AG08396 (cell line): ENCODE measurements around the gene IAPP.
"Not testable (repeated sequence)": the region's sequence is repeated elsewhere in the genome, so short reads cannot be mapped to it uniquely, and the experiment has no call there.

Experiments used
- DNase-seq: peaks from one replicate; pipeline ENCODE4 v3.0.0; 2012; ENCODE audit warnings: low spot score, mixed read lengths

The IAPP gene

DNA sequence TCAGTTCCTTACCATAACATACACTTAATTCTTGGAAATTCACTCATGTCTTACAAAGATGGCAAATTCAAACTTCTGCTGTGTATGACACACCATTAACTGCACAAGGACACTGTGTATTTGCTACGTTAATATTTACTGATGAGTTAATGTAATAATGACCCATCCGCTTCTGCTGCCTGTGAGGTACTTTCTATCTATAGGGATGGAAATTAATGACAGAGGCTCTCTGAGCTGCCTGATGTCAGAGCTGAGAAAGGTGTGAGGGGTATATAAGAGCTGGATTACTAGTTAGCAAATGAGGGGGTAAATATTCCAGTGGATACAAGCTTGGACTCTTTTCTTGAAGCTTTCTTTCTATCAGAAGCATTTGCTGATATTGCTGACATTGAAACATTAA, at the start of gene IAPP:
Gene IAPP (plus strand): TSS at position 301 of the 400 bp plus-strand sequence. CDS start 450 bp downstream, outside the sequence.
- no peak for DNase-seq

GRCh38 chr12:21323736-21324135, 49.0 kb upstream of the IAPP start:
- DNase-seq = no peak

DNA sequence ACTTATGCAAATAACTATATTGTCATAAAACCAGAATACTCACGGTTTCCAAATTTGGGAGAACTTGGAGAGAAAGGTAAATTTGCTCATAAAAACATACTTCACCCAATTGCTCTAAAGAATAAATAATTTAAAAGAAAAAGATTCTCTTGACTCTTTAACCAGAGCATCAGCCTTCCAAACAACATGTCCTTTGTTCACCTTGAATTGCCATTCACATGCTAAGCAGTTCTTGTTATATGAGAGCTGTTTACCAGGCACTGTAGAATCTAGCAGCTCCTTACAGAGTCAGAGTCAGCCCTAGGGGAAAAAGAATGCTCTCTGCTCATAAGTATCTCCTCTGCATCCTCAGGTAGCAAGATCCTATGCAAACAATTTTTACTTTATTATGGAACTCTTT, 48.2 kb upstream of the IAPP start:
- no peak for DNase-seq

DNA sequence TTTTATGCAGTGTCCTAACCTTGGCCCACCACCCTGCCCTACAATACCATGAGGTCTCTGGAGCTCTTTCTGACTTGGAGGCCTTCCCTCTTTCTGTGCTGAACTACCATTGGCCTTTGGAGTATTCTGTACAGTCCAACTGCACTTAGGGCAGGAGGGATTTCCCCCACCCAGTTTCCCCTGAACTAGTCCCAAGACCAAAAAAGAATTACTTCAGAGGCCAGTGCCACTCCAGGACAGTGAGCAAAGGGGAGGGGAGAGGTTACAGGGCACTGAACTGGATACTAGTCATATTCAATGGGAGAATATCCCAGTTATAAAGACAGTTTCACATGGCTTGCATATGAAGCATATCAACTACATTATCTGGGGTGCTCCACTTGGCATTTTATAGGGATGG, 44.1 kb upstream of the IAPP start:
- no peak for DNase-seq

GRCh38 chr12:21330682-21331253, 41.9 kb upstream of the IAPP start:
- no peak for DNase-seq

DNA sequence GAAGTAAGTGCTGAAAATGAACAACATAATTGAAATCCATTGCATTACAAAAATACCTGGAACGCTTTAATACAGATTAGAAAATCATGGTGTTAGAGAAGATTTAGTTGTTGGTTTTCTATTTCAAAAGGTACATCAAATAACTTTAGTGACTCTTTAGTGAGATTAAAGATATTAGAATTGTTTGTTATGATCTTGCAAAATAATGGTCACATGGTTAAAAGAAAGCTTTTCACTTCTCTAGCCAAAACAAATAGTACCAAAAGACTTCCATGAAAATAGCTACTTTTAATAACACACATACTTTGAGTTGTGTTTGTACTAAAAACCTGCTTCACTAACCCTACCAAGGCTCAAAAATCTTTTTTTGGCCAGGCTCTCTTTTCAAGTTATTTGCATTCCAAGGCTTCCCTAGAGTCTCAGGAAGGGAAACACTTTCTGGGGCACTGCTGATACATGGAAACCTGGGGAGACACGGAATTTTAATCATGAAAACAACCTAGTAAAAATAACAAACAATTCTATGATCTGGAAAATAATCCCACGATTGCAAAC, 37.9 kb upstream of the IAPP start, which contains the start of gene SLCO1A2:
Gene SLCO1A2 (minus strand): TSS at position 147 of the 555 bp plus-strand sequence. CDS start 270 bp downstream, outside the sequence.
- no peak for DNase-seq

- DNase-seq = no peak
These were observed 36.0 kb upstream of the IAPP start for GRCh38 chr12:21336656-21337055.

GRCh38 chr12:21337453-21337852, 35.2 kb upstream of the IAPP start:
- no peak for DNase-seq

DNA sequence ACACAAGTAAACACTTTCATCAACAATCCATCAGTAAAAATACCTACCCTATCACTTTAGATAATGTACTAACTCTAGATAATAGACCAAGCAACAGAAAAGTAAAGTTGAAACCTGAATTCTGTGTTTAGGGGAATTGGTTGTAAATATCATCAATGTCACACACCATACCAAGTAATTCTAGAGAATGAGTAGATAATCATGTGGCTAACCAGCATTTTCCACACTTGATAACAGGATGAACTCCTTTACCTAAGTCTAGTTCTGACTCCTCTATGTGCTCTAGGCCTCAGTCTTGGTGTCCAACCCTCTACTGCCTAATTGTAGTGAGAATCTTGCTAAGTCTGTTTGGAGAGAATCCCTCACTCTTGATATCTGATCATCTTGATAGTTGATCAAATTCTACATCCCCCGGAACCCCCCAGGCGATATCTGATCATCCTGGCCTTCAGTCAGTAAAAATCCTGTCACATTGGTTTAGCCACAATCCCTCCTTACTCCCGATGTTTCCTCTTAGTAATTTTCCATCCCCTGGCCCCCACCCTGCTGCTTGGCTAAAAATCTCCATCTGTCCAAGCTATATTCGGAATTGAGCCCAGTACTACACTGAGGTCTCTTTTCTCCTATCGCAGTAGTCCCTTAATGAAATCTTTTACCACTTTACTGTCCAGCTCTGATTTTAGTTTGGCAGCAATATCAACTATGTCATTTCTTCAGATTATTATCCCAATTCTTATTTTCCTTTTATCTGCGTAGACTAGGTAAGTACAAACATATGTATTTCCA, 34.5 kb upstream of the IAPP start:
- DNase-seq = no peak

- no peak for DNase-seq
These were observed 32.8 kb upstream of the IAPP start for GRCh38 chr12:21339921-21340320.

DNA sequence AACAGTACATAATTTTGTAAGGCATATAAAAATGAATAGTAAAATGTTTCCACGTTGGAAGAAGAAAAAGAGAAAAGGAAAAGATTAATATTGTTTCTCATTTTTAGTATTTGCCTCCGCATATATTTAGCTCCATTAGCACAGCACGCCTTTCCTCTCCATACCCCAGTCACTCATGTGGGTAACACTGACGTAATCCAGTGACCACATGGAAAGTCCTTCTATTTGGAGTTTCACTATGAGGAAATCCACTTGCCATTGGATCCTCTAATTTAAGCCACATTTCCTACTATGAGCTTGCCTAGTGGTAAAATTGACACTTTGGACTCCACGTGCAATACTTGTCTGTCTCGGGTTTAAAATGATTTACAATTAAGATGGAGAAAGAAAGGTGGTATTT, 32.3 kb upstream of the IAPP start:
- no peak for DNase-seq

- DNase-seq = no peak
These were observed 30.9 kb upstream of the IAPP start for GRCh38 chr12:21341769-21342168.

GRCh38 chr12:21343636-21344035, 29.1 kb upstream of the IAPP start:
- no peak for DNase-seq

- DNase-seq = no peak
These were observed 26.0 kb upstream of the IAPP start for GRCh38 chr12:21346542-21347205.

- no peak for DNase-seq
These were observed 21.7 kb upstream of the IAPP start for GRCh38 chr12:21350975-21351374.

DNA sequence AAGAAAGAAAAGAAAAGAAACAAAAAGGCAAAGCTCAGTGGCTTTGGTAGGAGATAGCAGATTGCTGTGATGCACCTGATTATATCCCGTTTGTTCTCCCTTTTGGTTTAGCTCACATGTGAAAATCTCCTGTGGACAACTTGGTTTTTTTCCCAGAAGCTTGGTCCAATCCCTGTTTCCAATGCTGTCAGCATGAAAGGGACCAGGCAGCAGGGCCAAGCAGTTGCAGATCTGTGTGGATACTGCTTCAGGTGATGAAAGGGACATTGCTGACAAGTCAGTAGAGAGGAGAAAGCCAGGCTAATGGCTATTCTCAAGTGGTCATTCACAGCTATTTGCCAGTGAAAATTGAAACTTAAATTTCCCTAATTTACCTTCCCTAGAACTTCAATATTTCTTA, 19.2 kb upstream of the IAPP start:
- DNase-seq = no peak

DNA sequence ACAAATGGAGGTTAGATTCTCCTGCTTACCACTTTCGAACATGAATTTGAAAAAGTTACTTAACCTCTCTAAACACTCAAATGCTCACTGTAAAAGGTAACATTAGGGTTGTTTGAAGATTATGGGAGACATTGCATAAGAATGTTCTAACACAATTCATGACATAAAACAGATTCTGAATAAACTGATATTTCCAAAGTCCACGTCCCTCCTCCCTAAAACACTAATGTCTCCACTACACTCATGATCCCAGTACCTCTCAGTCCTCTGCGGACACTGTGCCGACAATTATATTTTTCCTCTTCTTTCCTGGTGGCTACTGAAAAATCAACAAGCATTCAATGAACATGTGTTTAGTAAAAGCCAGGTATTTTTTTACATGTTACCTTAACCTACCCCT, 18.8 kb upstream of the IAPP start:
- no peak for DNase-seq

- DNase-seq = no peak
These were observed 18.1 kb upstream of the IAPP start for GRCh38 chr12:21354641-21355040.

DNA sequence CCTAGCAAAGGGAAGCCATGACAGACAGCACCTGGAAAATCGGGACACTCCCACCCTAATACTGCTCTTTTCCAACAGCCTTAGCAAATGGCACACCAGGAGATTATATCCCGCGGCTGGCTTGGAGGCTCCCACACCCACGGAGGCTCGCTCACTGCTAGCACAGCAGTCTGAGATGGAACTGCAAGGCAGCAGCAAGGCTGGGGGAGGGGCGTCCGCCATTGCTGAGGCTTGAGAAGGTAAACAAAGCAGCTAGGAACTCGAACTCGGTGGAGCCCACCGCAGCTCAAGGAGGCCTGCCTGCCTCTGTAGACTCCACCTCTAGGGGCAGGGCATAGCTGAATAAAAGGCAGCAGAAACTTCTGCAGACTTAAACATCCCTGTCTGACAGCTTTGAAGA, 12.1 kb upstream of the IAPP start:
- DNase-seq = not testable (repeated sequence)

GRCh38 chr12:21369141-21369980, 3.3 kb upstream of the IAPP start:
- no peak for DNase-seq

DNA sequence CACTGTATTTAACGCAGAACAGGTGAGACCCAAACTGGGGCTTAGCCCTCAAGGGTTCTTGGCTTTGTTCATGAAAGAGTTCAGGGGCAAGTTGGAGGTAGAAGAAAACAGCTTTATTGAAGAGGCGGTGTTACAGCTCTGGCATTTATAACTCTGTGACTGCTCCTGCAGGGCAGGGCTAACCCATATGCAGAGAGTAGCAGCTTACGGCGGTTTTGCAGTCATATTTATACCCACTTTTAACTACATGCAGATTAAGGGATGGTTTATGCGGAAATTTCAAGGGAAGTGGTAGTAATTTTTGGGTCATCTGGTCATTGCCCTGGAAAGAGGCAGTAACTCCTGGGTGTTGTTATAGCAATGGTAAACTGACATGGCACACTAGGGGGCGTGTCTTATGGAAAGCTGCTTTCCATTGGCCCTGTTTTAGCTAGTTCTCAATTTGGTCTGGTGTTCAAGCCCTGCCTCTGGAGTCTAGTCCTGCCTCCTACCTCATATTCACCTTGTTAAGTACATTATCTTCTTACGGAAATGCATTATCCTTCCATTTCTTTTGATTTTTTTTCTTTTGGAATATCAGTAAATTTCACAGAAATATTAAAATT, 1.8 kb upstream of the IAPP start:
- no peak for DNase-seq

DNA sequence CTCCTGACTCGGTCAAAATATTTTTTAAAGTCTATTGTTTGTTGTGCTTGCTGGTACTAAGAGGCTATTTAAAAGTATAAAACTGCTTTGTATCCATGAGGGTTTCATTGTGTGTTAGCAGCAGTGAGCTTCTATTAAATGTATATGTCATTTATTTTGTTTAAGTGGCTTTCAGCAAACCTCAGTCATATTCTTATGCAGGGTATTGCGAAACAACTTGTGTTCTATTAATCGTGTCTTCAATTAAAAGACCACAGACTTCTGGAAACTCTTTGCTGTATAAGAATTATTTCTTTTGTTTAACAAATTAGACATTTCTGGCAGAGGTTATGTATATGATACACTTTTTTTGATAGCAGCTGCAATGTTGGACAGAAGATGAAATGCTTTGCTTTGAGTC, 6.5 kb downstream of the IAPP start:
- no peak for DNase-seq
